Liver (tissue), 3 donors: ENCODE data around the gene KRT86.

Experiments
- FOXA1 ChIP-seq: IDR thresholded peaks from 2 replicates; pipeline ENCODE4 v1.6.1; 2016; ENCODE audit warnings: antibody characterized with exemption
- GABPA ChIP-seq, 2 donors: IDR thresholded peaks in 1 of 2; conservative IDR thresholded peaks in 1 of 2; 2 replicates each; pipeline ENCODE4 v1.6.1; 2016; ENCODE audit warnings: antibody characterized with exemption in 2 of 2, mild to moderate bottlenecking in 1 of 2, moderate library complexity in 1 of 2
- JUND ChIP-seq, 2 donors: IDR thresholded peaks; 2 replicates each; pipeline ENCODE4 v1.6.1; 2016; ENCODE audit warnings: antibody characterized with exemption in 2 of 2
- TF ChIP-seq, protein P1 (sequence below): fragments of 150-350 bp; IDR thresholded peaks from 2 replicates; pipeline ENCODE4 v1.5.1; 2017; ENCODE audit warnings: improper control_type of control experiment, low read depth, low read length; ENCODE audit not compliant: missing input control
- TF ChIP-seq, protein P2 (sequence below): IDR thresholded peaks from 2 replicates; pipeline ENCODE4 v1.6.1; 2016; ENCODE audit warnings: antibody characterized with exemption
- donor health status: healthy.
- donor health status: healthy.

DNA sequence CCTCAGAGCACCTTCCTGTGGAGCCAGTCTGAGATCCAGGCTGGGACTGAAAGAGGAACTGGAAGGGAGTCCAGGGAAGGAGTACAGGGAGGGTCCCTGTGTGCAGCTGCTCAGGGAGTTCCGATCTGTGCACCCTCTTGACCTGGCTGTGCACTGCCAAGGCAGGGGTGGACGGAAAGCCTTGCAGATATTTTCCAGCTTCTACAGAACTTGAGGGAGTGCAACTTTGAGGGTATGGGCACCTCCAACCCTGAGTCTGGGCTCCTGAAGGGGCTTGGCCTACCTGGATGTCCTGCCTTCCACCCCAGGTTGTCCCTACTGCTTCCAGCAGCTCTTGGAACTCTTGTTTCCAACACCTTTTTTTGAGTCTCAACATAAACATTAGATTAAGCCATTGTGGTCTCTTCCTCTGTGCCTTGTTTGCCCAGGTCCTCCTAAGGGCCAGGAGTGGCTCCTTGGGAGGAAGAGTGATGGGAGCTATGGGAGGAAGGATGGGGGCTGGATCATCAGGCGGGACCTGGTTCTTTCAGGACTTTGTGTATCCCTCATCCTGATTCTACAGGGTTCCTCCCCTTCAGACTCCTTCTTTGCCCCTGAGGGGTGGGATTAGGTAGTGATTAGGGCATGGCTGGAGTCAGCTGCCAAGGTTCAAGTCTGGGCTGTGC, 37.9 kb upstream of the KRT86 start:
- no peak for TF ChIP-seq FOXA1
- TF ChIP-seq, protein P1, sequence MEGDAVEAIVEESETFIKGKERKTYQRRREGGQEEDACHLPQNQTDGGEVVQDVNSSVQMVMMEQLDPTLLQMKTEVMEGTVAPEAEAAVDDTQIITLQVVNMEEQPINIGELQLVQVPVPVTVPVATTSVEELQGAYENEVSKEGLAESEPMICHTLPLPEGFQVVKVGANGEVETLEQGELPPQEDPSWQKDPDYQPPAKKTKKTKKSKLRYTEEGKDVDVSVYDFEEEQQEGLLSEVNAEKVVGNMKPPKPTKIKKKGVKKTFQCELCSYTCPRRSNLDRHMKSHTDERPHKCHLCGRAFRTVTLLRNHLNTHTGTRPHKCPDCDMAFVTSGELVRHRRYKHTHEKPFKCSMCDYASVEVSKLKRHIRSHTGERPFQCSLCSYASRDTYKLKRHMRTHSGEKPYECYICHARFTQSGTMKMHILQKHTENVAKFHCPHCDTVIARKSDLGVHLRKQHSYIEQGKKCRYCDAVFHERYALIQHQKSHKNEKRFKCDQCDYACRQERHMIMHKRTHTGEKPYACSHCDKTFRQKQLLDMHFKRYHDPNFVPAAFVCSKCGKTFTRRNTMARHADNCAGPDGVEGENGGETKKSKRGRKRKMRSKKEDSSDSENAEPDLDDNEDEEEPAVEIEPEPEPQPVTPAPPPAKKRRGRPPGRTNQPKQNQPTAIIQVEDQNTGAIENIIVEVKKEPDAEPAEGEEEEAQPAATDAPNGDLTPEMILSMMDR, result no peak
- no peak for TF ChIP-seq GABPA (IDR thresholded peaks at IDR 0.05 in 1 of 2, conservative IDR thresholded peaks at IDR 0.05 in 1 of 2)
- TF ChIP-seq JUND (IDR thresholded peaks at IDR 0.05), result no peak
- TF ChIP-seq, protein P2, sequence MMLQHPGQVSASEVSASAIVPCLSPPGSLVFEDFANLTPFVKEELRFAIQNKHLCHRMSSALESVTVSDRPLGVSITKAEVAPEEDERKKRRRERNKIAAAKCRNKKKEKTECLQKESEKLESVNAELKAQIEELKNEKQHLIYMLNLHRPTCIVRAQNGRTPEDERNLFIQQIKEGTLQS, result no peak
